NCI-H510A treated with DMSO at 0.1 percent for 48 hours (cell line): Measurements from ENCODE around the gene GLIS1.

Experiments
- DNase-seq: peaks from one replicate; lab custom pipeline; 2025; lab: John Stamatoyannopoulos, UW

GLIS1 gene

GRCh38 chr1:53638360-53639035 lies 100.5 kb downstream of the GLIS1 start:
- DNase-seq = no peak

GRCh38 chr1:53637511-53638359 lies 101.2 kb downstream of the GLIS1 start:
- DNase-seq = no peak

GRCh38 chr1:53636621-53637171 lies 102.3 kb downstream of the GLIS1 start:
- DNase-seq = no peak

- DNase-seq = no peak
These were observed 104.4 kb downstream of the GLIS1 start for GRCh38 chr1:53634571-53634979.

- no peak for DNase-seq
These were observed 105.8 kb downstream of the GLIS1 start for GRCh38 chr1:53633073-53633704.

- no peak for DNase-seq
These were observed 107.2 kb downstream of the GLIS1 start for GRCh38 chr1:53631622-53632310.

GRCh38 chr1:53629101-53629691 lies 109.8 kb downstream of the GLIS1 start:
- no peak for DNase-seq

- DNase-seq = no peak
These were observed 110.5 kb downstream of the GLIS1 start for GRCh38 chr1:53628286-53628955.

GRCh38 chr1:53627666-53628065 lies 111.3 kb downstream of the GLIS1 start:
- DNase-seq = no peak

GRCh38 chr1:53627031-53627430 lies 111.9 kb downstream of the GLIS1 start:
- DNase-seq = no peak

- no peak for DNase-seq
These were observed 112.3 kb downstream of the GLIS1 start for GRCh38 chr1:53626616-53627015.

- DNase-seq = no peak
These were observed 113.0 kb downstream of the GLIS1 start for GRCh38 chr1:53625766-53626520.

GRCh38 chr1:53625049-53625448 lies 113.9 kb downstream of the GLIS1 start:
- DNase-seq = no peak

- no peak for DNase-seq
These were observed 116.4 kb downstream of the GLIS1 start for GRCh38 chr1:53622531-53622930.

GRCh38 chr1:53621144-53621543 lies 117.8 kb downstream of the GLIS1 start:
- no peak for DNase-seq

- DNase-seq = no peak
These were observed 118.7 kb downstream of the GLIS1 start for GRCh38 chr1:53620061-53620855.

GRCh38 chr1:53619367-53620060 lies 119.5 kb downstream of the GLIS1 start:
- DNase-seq = no peak

- DNase-seq = no peak
These were observed 120.2 kb downstream of the GLIS1 start for GRCh38 chr1:53618500-53619366.
